GM18873 (cell line): ENCODE results near the gene RAB14.
"Not testable (repeated sequence)": the region's sequence is repeated elsewhere in the genome, so short reads cannot be mapped to it uniquely, and the experiment has no call there.

Experiments
- ATAC-seq: cut with Tn5 transposase; IDR thresholded peaks from one replicate; pipeline ENCODE4 v1.9.1; 2021; ENCODE audit warnings: mild to moderate bottlenecking, moderate library complexity, moderate number of reproducible peaks; ENCODE audit not compliant: unreplicated experiment, low FRiP score

Gene RAB14

GRCh38 chr9:121192959-121193640 is 8.6 kb downstream of the RAB14 start:
- no peak for ATAC-seq

- no peak for ATAC-seq
Observed at GRCh38 chr9:121192518-121192917, 9.2 kb downstream of the RAB14 start.

GRCh38 chr9:121191235-121191634 is 10.4 kb downstream of the RAB14 start:
- no peak for ATAC-seq

GRCh38 chr9:121189660-121190059 is 12.0 kb downstream of the RAB14 start:
- no peak for ATAC-seq

GRCh38 chr9:121189006-121189405 is 12.7 kb downstream of the RAB14 start:
- ATAC-seq, result no peak

GRCh38 chr9:121187636-121188305 is 13.9 kb downstream of the RAB14 start:
- no peak for ATAC-seq

- ATAC-seq, result no peak
Observed at GRCh38 chr9:121185774-121186403, 15.8 kb downstream of the RAB14 start.

GRCh38 chr9:121185178-121185745 is 16.4 kb downstream of the RAB14 start:
- ATAC-seq, result no peak

GRCh38 chr9:121184463-121184862 is 17.2 kb downstream of the RAB14 start:
- ATAC-seq, result no peak

- no peak for ATAC-seq
Observed at GRCh38 chr9:121183666-121184423, 17.8 kb downstream of the RAB14 start.

GRCh38 chr9:121182989-121183388 is 18.7 kb downstream of the RAB14 start:
- ATAC-seq, result no peak

GRCh38 chr9:121182101-121182836 is 19.4 kb downstream of the RAB14 start:
- ATAC-seq, result no peak

- no peak for ATAC-seq
Observed at GRCh38 chr9:121179930-121180681, 21.6 kb downstream of the RAB14 start.

- not testable (repeated sequence) for ATAC-seq
Observed at GRCh38 chr9:121179373-121179721, 22.3 kb downstream of the RAB14 start.

- ATAC-seq, result no peak
Observed at GRCh38 chr9:121178676-121179372, 22.8 kb downstream of the RAB14 start.

GRCh38 chr9:121173501-121173900 is 28.2 kb downstream of the RAB14 start:
- no peak for ATAC-seq

GRCh38 chr9:121172726-121173487 is 28.8 kb downstream of the RAB14 start:
- no peak for ATAC-seq

GRCh38 chr9:121171236-121171635 is 30.4 kb downstream of the RAB14 start:
- no peak for ATAC-seq
